T-helper 2 cell treated with Interferon-gamma antibody and Interleukin-4, amounts not matched to agents 100 ng/mL and 5 ng/mL, for 36 hours (primary cell): ENCODE results near the gene CTIF. TPM values are rescaled to one million over a fixed set of nuclear protein-coding genes. Genes with fewer than 3 reads are reported as not detected.
"Not testable (repeated sequence)": the region's sequence is repeated elsewhere in the genome, so short reads cannot be mapped to it uniquely, and the experiment has no call there.

Experiments used
- intact Hi-C: fragments of 100-400 bp; cut with micrococcal nuclease; formaldehyde crosslinking; loops from one replicate; pipeline ENCODE4 v1.15.1; 2023
- total RNA-seq: library from RNA; stranded (reverse); gene quantifications from 2 replicates; pipeline ENCODE4 v1.2.3, GENCODE V29; 2022

Gene CTIF
- total RNA-seq, 1 donor from 2014 or later = 2.4 TPM

DNA sequence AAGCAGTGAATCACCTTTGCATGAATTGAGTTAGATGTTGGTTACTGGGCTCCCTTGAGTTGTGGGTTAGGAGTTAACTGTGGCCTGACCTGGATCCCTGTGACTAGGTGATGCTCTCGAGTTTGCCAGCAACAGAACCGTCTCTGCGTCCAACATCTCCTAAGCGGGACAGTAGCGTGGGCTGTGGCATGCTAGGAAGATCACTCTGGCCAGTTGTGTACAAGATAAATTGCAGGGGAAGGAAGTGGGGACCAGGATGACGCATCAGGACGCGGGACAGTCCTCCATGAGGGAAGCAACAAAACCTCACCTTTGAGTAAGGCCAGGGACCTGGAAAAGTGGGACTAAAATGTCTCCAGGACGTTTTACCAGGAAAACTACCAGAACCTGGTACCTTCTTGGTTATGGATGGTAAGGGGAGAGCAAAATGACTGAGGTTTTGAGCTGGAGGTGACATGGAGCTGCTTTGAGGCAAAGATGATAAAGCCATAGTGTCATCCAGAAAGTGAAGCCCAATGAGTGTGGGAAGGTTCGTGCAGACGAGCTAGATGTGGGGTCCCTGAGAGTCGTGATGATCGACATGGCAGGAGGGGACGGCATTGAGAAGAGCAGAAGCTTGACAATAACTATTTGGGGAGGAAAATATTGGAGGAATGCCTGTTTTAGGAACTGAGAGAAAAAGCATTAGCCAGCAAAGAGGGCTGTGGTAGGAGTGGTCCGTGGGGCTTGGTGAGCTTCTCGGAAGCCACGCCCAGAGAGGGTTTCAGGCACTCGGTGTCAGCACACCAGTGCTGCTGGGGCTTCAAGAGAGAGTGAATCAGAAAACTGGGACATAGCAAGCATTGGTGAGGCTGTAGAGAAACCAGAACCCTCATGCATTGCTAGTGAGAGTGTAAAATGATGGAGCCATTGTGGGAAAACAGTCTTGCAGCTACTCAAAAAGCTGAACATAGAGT is 316.9 kb downstream of the CTIF start:
- intact Hi-C loops = no loop called here

DNA sequence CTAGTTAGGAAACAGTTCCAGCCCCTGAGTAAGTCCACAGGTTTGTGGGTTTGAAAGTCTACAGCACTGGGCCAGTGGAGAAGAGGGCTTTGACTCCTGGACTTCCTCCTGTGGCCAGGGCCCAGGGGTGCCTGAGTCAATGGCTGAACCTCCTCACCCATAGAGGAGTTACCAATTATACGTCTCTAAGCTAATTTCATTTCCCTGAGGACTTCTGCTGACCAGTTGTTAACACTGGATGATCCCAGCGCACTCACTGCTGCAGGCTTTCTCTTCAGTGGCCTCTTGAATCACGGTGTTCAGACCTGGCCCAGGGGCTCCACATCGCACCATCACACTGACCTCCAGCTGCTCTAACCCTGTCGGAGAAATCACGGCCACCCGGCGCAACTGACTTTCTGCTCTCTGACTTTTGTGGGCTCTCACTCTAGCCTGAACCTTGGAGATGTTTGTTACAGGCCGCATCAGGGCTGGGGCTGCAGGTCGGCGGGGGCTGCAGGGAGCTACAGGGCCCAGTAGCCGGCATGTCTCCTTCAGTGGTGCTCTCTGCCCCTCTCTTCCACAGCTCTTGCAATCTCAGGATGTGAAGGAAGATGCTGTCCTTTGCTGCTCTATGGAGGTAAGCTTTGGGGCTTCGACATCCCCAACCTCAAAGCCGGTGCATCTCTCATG is 318.3 kb downstream of the CTIF start:
- intact Hi-C loops = no loop called here

DNA sequence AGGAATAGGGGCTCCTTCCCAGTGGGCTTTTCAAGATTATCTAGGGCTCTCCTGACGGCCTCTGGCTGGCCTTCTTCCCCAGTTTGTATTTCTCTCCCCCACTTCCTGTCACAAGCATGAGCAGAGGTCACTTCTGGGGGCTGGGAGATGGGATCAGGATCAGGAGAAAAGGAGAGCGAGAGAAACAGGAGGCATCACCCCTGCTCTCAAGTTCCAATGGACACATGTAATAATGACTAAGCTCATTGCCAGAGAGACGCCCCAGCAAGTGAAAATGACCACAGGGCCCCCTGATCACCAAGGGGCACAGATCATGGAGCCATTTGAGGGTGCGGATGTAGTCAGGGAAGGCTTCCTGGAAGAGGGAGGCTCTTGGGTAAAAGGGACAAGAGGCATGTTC is 319.8 kb downstream of the CTIF start:
- intact Hi-C loops = no loop called here

DNA sequence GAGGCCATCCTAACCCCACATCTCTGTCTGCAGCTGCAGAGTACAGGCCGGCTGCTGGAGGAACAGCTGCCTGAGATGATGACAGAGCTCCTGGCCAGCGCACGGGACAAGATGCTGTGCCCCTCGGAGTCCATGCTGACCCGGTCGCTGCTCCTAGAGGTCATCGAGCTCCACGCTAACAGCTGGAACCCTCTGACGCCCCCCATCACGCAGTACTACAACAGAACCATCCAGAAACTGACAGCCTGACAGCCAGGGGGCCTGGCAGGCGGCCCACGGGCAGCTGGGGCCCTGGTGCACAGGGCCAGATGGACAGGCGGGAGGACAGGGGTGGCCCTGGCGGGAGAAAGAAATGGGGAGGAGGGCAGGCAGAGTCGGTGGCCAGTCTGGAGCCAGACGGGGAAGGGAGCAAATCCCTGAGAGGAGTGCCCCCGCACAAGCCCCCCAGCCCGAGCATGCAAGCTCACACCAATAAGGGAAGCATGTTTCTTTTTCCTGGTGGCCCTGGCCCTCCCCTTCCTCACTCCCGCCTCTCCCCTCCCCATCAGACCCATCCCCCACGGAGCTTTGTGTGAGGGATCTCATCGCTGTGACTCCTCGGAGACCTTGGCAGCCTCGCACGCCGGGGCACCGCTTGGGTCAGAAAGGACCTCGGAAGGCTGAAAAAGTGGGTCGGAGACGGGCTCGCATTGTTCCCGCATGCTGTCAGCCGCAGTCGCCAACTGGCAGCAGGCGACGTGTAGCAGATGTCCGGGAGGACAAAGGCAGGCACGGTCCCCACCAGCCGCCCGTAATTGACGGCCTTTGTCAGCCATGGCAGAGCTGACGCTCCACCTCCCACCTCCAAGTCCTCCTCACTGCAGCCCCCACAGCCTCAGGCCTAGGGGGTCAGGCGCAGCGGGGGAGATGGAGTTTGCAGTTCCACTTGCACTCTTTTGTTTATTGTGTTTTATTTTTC is 320.8 kb downstream of the CTIF start:
- intact Hi-C loops = no loop called here

DNA sequence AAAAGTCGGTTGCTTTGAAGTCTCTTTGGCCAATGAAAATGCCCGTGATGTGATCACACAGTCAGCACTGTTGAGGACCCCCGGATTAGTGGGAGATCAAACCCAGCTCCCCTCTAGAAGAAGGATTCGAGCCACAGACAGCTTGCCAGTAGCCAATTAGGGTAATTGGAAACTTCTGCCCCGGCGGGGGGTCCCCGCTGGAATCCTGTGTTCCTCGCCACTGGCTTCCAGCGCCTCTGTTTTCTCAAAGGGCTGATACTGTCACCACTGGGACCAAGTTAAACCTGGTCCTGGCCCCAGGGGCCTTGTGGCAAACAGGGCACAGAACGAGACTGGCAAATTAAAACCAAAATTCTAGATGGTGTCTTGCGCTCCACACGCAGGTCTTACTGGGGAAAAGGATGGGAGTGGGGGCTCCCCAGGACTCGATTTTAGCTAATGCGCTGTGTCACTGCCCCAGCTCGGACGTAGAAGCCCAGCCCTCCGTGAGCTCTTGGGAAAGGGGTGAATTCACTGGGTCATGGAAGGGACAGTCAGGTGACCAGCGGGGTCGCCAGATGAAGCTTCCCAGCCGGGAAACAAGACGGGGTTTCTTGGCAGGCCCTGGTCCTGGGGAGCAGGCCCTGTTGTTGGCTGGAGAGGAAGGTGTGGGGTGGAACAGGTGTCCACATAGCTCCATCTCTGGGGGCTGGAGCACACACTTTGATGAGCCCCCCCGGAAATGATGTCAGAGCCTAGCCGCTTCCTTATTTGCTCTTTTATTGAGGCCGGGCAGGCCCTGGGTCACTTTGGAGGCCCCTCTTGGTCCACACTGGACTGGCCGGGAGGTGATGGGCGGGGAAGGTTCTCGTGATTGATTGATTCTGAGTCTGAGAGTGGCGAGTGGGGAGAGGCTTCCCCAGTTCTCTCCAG is 321.7 kb downstream of the CTIF start:
- intact Hi-C loops = no loop called here

DNA sequence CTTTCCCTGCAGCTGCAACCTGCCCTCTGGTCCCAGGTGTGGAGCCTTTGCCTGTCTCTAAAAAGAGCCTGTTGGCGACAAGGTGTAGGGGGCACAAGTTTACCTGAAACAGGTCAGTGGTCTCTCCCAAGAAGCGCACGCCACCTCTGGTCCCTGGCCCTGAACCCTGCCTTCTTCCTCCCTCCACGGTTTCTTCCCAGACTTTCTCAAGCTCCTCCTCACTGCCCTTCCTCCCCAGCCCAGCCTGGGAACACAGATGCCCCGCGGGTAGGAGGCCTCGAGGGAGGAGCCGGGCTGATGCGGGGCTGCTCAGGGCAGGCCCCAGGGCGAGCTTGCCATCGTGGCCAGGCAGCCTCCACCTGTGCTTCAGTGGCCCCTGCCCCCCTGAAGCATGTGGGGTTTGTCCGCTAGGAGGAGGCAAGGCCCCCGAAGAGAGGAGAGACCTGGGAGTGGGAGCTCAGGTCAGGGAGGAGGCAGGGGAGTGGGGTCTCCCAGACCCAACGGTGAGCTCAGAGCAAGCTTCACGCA is 322.4 kb downstream of the CTIF start:
- intact Hi-C loops = no loop called here

DNA sequence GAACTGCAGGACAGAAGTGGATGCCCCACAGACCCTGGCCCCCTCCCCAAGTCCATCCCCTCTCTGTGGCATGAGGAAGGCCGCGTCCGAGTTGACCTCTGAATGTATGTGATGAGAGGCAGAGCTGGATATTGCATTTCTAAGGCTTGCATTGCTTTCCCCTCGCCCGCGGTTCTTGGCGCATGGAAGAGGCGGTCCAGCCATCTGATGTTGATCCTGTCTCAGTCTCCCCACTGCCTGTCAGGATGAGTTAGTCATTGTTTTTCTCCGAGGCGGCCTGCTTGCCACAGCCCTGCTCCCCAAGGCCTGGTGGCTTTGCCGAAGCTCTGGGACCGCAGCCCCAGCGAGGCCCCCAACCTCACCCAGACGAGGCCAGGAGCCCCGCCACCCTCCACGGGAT is 323.3 kb downstream of the CTIF start:
- intact Hi-C loops = no loop called here

DNA sequence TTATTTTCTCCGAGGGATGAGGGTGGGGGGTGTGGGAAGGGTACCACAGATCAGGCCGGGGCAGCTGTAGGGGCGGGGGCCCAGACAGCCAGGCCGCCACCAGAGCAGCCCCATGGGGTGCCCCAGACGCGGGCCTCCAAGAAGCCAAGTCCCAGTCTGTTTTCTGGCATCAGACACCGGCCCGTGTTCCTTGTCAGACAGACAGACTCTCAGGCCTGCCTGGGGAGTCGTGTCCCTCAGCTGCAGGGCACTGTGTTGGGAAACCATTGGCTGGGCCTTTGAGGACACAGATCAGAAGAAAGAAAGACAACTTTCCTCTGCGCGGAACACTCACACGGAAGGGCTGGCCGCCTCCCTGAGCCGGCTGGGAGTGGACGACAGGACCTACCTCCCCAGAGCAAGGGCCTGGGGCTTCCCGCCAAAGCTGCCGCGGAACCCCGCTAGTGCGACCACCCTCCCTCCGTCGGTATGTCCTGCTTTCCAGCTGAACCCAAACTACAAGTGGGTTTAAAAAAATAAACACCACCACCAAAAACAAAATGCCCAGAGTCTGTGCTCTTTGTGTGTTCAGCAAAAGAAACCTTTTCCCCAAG is 323.9 kb downstream of the CTIF start:
- intact Hi-C loops = no loop called here

DNA sequence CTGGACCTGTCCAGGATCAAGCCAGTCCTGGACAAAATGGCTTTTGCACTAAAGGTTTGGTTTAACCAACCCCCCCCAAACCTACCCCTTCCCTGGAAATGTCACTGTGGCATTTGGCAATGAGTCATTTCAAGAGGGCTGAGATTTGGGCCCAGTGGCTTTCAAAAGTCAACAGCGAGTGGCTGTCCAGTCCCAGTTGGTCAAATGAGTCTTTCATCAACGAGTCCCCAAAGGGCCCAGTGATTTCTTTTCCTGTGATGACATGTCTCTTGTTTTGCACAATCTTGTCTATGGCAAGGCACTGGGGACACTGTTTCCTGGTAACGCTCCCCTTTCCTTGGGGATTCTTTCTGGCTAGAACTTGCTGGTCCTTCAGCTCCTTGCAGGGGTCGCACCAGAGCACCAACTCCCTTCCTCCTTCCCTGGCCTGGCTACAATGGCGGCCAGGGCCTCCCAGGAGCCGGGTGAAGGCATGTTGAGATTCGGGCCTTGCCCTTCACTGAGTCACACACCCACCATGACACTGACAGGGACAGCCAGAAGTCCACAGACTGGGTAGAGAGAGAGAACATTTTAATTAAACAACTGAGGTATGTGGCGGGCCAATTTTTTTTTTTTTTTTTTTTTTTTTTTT is 324.7 kb downstream of the CTIF start:
- intact Hi-C loops = no loop called here

DNA sequence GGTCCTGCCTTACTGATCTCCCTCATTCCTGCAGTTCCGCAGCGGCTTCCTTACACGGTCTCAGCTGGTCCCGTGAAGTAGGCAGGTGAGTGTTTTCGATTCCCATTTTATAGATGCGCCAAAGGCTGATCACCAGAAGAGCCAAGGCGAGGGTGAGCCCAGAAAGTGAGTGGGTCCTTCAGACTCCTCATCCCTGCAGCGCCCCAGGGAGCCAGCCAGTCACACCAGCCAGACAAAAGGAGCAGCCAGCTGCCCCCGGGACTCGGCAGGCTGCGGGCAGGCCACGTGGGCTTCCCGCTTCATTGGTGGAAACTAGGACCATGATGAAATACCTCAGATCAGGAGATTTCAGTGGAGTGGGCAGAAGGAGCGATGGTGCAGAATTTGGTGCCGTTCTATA is 326.0 kb downstream of the CTIF start:
- intact Hi-C loops = no loop called here

DNA sequence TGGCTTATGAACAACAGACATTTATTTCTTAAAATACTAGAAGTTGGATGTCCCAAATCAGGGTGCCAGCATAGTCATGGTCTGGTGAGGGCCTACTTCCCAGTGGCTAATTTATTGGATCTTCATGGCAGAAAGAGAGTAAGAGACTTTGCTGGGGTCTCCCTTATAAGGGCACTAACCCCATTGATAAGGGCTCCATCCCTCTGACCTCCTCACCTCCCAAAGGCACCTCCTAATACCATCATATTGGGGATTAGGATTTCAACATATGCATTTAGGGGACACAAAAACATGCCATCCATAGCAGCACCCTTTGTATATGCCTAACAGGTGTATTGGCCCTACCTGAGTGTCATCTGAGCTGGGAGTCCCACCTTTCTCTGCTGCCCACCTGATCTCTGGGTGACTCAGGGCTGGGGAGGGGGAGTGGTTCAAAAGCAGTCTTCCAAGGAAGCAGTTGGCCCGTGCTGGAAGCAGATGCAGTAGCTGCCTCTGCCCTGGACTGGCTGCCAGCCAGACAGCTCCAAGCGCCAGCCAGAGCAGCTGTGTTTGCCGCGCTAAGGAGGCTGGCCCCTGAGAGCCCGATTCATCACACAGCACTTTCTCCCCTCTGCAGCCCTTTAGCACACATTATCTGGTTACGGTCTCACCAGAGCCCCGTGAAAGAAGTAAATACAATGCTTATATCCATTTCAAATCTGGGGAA is 327.4 kb downstream of the CTIF start:
- intact Hi-C loops = no loop called here

DNA sequence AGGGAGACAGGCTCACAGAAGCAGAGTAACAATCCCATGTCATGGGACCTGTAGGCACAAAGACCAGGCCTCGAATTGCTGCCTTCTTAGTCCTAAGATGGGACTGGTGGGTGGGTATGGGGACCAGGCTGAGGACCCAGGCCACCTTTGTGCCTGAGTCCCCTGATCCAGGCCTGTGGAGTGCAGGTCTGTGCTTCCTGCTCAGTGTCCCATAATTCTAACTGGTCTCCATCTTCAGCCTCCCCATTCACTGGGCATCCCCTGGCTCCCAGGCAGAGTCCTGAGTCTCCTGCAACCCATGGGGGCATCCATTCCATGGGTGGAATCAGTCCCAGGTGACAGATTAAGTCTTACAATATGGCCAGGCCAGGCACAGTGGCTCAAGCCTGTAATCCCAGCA is 328.0 kb downstream of the CTIF start:
- intact Hi-C loops = no loop called here

DNA sequence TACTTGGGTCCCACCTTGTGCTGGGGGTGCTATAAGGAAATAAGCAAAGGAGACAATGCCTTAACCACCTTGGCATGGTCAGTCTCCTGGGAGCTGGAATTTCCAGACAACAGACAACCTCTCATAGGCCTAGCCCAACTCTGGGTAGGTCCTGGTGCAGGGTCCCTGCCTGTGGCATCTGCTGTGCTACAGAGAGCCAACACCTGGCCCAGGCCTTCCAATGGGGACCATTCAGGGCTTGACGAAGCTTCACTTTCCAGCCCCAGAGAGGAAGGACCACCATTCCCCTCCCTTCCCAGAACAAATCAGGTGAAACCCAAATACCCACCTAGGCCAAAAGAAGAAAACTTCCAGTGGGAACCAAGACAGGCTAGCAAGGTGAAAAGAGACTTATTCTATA is 329.1 kb downstream of the CTIF start:
- intact Hi-C loops = loop anchor here (1.0 kb wide), 1 partner anchor 34 kb away; no protein-coding TSS in a partner anchor

DNA sequence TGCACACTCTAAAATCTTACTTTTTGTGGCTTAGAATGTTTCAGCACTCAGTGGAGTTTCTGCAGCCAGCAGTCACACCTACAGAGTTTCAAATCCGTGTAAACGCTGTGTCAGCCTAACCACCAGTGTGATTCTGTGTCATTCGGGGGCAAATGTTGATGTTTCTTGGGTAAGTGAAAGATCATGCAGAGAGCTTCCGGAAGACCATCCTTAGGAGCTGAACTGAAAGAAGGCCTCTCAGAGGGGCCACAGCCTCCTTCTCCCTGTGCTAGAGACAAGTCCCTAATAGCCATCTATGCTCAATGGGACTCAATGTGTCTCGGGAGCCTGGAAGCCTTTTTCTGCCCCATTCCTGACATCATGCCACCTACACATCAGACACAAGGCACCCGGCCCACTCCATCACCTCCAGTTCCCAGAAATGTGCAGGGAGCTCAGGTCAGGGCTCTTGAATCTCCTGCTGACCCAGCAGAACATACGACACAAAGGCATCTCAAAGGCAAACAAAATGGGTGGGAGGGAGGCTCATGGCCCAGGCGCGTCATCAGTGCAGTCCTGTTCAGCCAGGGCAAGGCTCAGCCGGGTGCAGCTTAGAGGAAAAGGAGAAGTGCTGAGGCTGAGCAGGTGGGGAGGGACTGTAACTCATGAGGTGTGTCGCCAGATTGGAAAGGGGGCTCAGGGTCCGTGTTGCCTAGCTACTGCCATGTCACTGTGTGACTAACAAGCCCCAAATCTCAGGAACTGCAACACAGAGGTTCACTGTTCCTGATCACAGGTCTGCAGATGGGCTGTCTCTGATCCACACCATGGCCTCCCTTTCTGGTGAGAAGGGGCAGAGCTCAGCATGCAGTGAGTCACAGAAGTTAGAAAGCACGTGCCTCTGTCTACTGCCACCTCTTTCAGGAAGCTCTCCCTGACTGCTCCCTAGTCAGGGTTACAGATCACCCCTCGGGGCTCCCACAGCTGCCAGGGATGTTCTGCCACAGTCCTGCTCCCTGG is 329.9 kb downstream of the CTIF start:
- intact Hi-C loops = loop anchor here (1.0 kb wide), 1 partner anchor 34 kb away; no protein-coding TSS in a partner anchor

DNA sequence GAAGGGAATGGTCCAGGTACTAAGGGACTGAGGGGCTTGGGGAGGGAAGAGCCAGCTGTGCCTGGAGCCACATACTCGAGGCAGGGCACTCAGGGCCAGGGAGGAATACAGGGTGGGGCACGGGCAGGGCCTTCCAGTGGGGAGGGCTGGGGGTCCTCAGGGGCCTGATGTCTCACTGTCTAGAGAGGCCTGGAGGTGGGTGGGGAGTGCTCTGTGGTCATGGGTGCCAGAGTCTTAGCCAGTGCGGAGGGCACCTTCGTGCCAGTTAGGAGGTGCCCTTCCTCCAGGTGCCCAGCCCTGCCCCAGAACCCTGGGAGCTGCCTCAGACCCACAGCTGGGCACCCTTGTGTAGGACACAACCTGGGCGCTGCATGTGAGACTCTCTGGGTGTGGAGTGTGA is 330.8 kb downstream of the CTIF start:
- intact Hi-C loops = no loop called here

DNA sequence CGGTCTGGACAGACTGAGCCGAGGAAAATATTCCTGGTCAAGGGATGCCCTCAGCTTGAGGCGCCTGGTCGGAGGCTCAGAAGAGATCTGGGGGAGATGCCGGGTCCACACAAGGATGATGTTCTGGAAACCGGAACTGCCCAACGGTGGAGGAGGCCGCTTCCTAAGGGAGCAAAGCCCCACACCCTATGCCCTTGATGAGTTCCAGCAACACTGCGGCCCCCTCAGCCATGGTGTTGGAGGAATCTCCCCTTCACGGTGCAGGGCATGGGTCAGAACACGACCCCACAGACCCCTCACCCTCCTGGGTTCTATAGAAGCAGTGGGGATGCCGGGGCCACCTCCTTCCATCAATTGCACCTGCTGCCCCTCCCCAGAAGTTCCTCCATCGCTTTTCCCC is 332.1 kb downstream of the CTIF start:
- intact Hi-C loops = not testable (repeated sequence)
